B cell (primary cell): Measurements from ENCODE around the gene ITGB6.

Experiments
- CTCF ChIP-seq: fragments of 200-600 bp; IDR thresholded peaks from one replicate; pipeline ENCODE4 v1.8.0; 2022; ENCODE audit warnings: antibody characterized with exemption, mild to moderate bottlenecking
- EZH2 ChIP-seq: IDR thresholded peaks from 2 replicates; pipeline ENCODE4 v1.6.1; 2012; ENCODE audit warnings: borderline replicate concordance, low read depth, mild to moderate bottlenecking, moderate library complexity, low read length; ENCODE audit not compliant: insufficient read depth, poor library complexity, severe bottlenecking

DNA sequence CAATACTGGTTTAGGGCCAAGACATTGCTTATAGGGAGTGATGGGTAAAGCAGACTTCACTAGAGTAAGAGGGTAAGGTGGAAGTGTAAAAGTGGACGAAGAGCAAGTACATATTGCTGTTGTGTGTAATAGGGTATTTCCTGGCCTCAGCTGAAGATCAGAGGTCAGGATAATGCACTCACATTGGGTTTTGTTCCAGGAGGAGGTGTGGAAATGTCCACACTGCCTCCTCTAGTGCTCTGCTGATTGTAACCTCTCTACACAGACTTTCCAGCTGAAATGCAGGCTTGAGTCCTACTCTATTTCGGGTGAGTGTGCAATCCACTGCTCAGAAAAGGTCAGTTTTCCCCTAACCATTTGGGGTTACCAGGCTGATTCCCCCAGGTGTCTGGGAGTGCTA lies 96.0 kb downstream of the ITGB6 start:
- TF ChIP-seq CTCF (no peak), EZH2 (no peak)
